ENCODE measurements around the gene SPTSSB. TPM values are rescaled to one million over a fixed set of nuclear protein-coding genes. Genes with fewer than 3 reads are reported as not detected.

SPTSSB gene
- total and polyA plus RNA-seq, 9 of the 15 experiments (the other 6 are each of a cell fraction or from before 2014, with no cell fraction given), result 0.07 TPM; not detected in 8

GRCh38 chr3:161366094-161366493 lies 5.2 kb downstream of the SPTSSB start:
- ATAC-seq, result no peak
- Histone ChIP-seq H3K4me1 (replicated peaks in 1 of 2; ENCODE audit: control insufficient read depth in 2 of 2, insufficient read depth in 2 of 2, low read length in 2 of 2) (no peaks in the 10 kb centered on the region), H3K4me3 (no peak overlapping the region), H3K9me1 (ENCODE audit: control insufficient read depth, insufficient read depth, low read length) (no peaks in the 10 kb centered on the region), H4K20me1 (replicated peaks; ENCODE audit: control insufficient read depth, insufficient read depth, low read length) (no peaks in the 10 kb centered on the region), H3K27me3 (ENCODE audit: control insufficient read depth in 2 of 2, insufficient read depth in 2 of 2, low read length in 2 of 2) (no peaks in the 10 kb centered on the region), H3K9ac (ENCODE audit: insufficient read depth in 1 of 2, low read depth in 2 of 2, low read length in 2 of 2) (no peak overlapping the region), H3K4me2 (ENCODE audit: insufficient read depth, low read length) (no peak overlapping the region), H3K36me3 (ENCODE audit: control insufficient read depth, insufficient read depth, low read length) (no peaks in the 10 kb centered on the region), H2AFZ (ENCODE audit: low read depth, low read length) (no peak overlapping the region), H3K27ac (ENCODE audit: extremely low read depth, low read depth, low read length) (no peak overlapping the region), H3K79me2 (ENCODE audit: control insufficient read depth, insufficient read depth, low read length) (no peaks in the 10 kb centered on the region), H3K9me3 (replicated peaks; ENCODE audit: control insufficient read depth, insufficient read depth, low read depth, low read length) (no peaks in the 10 kb centered on the region)
- no peak for TF ChIP-seq MEF2D (tag; conservative IDR thresholded peaks at IDR 0.05; ENCODE audit: low read depth)
- TF ChIP-seq TEAD2 (tag; IDR thresholded peaks at IDR 0.05), result no peak
- TF ChIP-seq SMAD3 (CRISPR knock-in tag; conservative IDR thresholded peaks at IDR 0.05), result no peak
- TF ChIP-seq ZNF146 (CRISPR knock-in tag; IDR thresholded peaks at IDR 0.05; ENCODE audit: unreplicated experiment), result no peak
- no peak for TF ChIP-seq LCOR (CRISPR knock-in tag; IDR thresholded peaks at IDR 0.05)
- TF ChIP-seq NKRF (IDR thresholded peaks at IDR 0.05; ENCODE audit: borderline replicate concordance), result no peak
- no peak for TF ChIP-seq ZNF780A (CRISPR knock-in tag; IDR thresholded peaks at IDR 0.05)
- TF ChIP-seq FIP1L1 (IDR thresholded peaks at IDR 0.05; ENCODE audit: low read depth, low read length, poor library complexity, severe bottlenecking), result no peak
- TF ChIP-seq NCOA2 (IDR thresholded peaks at IDR 0.05; ENCODE audit: partially characterized antibody in 2 of 2), result no peak
- TF ChIP-seq ELF1 (tag; IDR thresholded peaks at IDR 0.05), result no peak
- no peak for TF ChIP-seq TRIM24 (IDR thresholded peaks at IDR 0.05)
- no peak for TF ChIP-seq BRCA1 (IDR thresholded peaks at IDR 0.05)
- no peak for TF ChIP-seq BRCA1 (CRISPR knock-in tag; IDR thresholded peaks at IDR 0.05)
- TF ChIP-seq FOS (IDR thresholded peaks at IDR 0.05; ENCODE audit: extremely low read depth, insufficient read length), result no peak
- TF ChIP-seq CHD2 (IDR thresholded peaks at IDR 0.05; ENCODE audit: low read depth, low read length), result no peak
- 0% methylated on average over 2 of the region's 2 CpGs for WGBS (ENCODE audit: insufficient coverage, low coverage, missing lambda C conversion rate)
- CTCF ChIA-PET (ENCODE audit: low intra/inter-chr PET ratio), result no interaction called here
- no peak for FAIRE-seq
- DNase-seq (ENCODE audit: extremely low read depth in 1 of 4, low spot score in 3 of 4), result no peak
- intact Hi-C loops (cut with micrococcal nuclease) (no loop called here), in situ Hi-C loops (cut with MboI) (no loop called here)
- BruUV-seq (replicated peaks), result no TSS peak
- POLR2A ChIA-PET, result no interaction called here
